HG03103 (cell line): ENCODE results near the gene KLK6.
"Not testable (repeated sequence)": the region's sequence is repeated elsewhere in the genome, so short reads cannot be mapped to it uniquely, and the experiment has no call there.

Source experiments
- ATAC-seq: cut with Tn5 transposase; IDR thresholded peaks from one replicate; pipeline ENCODE4 v1.9.1; 2021; ENCODE audit warnings: low read depth; ENCODE audit not compliant: unreplicated experiment

Gene KLK6

DNA sequence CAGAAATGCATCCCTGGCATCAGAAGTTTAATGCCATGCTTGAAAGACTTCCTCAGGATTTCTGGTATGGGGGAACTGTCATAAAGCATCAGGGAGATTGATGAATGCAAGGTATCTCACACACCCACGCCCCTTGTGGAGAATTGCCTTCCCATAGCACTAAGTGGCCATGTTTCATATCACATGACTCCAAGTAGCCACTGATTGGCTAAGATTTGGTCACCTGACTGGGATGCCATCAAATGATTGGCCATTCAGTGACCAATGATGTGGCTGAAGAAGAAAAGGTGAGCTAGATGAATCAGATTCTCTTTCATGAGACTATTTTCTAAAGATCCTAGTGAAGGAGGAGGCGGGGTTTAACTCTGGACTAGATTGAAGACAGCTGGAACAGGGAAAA lies 24.7 kb upstream of the KLK6 start:
- no peak for ATAC-seq

DNA sequence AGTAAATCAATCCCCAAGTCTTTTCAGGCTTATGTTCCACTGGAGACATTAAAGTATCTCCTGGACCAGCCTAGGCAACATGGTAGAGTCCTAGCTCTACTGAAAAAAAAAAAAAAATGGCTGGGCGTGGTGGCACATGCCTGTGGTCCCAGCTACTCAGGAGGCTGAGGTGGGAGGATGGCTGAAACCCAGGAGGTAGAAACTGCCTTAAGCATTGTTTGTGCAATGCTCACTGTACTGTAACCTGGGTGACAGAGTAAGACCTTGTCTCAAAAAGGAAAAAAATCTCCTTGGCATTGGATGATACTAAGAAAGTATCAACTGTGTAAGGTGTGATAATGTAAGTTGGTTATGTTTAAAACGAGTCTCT lies 23.3 kb upstream of the KLK6 start:
- no peak for ATAC-seq

DNA sequence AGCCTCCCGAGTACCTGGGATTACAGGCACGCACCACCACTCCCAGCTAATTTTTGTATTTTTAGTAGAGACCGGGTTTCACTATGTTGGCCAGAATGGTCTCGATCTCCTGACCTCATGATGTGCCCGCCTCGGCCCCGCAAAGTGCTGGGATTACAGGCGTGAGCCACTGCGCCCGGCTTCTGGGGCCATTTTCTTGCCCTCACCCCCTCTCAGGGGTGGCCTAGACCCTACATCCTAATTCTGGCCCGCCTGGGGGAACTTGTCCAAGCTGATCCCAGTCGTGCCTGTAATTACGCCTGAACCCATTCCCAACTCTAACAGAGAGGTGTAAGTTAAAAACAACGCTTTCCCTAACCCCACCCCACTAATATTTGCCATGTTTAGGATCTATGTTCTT lies 15.0 kb upstream of the KLK6 start:
- ATAC-seq = not testable (repeated sequence)

DNA sequence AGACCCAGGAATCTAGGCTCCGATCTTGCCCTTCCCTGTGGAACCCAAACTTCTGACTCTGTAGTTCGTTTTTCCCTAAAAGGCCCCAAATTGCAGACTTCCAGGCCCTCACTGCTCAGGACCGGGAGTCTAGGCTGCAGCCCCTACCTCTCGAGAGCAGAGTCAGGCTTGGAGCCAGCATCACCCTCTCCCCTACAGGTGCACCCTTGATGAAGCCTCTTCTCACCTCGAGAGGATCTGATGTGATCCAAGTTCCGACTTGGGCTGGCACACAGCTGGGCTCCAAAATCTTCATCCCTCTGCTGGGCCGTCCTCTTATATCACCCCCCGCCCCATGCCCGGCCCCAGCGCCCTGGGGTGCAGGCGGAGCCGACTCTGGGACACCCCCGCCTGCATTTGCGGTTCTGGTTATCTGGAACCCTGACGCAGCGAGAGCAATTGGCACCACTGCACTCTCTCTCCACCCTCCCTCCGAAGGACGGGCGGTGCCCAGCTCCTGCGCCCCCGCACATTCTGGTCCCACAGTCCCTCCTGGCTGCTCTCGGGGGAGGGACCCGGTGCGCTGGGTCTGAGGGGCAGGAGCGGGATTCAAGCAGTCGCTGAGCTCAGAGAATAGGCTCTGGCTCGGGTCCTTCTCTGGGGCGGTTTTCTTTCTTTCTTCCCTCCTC lies 14.4 kb upstream of the KLK6 start, which contains the start of gene KLK7:
KLK7 (minus strand) TSS at position 293 of the 668 bp plus-strand sequence. CDS start 1,518 bp downstream, outside the sequence.
- ATAC-seq = no peak

DNA sequence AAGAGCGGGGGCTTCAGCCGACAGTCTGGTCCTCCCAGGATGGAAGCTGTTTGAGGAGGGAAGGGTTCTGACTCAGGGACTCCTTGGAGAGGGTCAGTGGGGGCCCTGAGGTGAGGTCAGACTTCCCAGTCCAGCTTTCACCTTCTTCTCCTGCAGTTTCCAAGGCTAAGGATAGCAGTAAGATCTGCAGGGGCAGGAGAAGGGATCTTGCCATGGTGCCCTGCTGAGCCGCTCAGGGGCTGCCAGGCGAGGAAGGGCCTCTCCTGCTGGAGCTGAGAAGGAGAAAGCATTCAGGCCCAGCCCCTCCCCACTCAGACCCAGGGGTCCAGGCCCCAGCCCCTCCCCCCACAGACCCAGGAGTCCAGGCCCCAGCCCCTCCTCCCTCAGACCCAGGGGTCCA lies 12.8 kb upstream of the KLK6 start:
- no peak for ATAC-seq

DNA sequence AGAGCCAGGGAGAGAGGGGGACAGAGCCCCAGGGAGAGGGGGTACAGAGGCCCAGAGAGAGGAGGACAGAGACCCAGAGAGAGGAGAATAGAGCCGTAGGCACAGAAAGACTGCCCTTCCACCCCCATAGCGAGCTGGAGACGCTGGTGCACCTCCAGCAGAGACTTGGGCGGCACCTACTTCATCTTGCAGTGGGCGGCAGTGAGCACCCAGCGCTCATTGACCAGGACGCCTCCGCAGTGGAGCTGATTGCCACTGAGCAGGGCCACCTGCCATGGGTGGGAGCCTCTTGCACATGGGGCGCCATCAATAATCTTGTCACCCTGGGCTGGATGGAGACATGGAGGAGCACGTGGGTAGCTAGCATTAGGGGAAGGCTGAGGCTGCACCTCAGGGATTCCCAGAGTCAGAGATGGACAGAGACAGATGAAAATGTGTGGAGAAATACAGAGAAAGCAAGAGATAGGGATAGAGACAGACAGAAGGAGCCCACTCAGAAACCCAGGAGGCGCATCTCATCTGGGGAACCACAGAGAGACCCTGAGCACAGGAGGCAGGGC lies 12.3 kb upstream of the KLK6 start:
- ATAC-seq = no peak

DNA sequence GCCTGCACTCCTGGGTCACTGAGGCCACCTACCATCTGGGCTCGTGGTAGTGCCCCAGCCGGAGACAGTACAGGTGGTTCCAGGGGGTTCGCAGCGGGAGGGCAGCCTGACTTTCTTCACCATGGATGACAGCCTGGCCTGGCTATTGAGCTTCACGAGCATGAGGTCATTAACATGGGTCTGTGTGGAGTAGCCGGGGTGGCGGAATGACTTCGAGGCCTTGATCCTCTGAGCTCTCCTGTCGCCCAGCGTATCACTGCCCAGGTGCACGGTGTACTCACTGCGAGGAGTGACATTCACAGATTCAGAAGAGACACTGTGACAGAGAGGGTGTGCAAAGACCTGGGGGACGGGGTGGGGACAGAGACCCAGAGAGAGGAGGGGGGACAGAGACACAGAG lies 10.8 kb upstream of the KLK6 start:
- no peak for ATAC-seq

DNA sequence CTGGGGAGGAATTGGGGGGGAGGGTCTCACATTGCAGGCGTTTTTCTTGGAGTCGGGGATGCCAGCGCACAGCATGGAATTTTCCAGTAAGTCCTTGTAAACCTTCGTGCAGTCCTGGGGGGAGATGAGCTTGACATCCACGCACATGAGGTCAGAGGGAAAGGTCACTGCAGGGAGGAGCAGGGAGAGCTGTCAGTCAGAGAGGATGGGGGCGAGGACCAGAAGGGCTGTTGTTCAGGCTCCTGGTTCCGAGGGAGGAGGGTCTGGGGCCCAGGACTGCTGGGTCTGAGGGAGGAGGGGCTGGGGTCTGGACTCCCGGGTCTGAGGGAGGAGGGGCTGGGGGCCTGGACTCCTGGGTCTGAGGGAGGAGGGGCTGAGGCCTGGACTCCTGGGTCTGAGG lies 10.4 kb upstream of the KLK6 start:
- no peak for ATAC-seq

DNA sequence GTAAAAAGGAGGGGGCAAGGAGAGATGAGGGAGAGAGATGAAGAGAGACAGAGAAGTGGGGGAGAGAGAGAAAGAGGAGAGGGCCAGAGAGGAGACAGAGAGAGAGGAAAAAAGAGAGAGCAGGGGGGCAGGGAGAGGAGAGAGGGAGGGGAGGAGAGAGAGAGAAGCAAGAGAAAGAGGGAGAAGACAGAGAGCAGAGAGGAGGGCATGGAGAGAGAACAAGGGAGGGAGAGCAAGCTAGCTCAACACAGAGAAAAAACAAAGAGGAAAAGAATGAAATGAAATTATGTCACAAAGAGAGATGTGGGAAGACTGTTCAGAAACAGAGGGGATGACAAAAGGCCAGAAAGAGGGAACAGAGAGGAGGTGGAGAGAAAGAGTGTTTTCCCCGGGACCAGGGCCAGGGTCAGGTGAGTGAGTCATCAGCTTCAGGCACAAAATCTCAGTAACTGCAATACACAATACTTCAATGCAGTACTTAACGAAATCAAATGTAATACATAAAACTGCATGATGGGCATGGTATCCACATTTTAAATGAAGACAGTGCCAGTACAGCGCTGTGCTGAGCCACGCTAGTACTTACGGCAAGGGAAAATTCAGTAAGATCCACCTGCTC lies 9.5 kb upstream of the KLK6 start:
- no peak for ATAC-seq

DNA sequence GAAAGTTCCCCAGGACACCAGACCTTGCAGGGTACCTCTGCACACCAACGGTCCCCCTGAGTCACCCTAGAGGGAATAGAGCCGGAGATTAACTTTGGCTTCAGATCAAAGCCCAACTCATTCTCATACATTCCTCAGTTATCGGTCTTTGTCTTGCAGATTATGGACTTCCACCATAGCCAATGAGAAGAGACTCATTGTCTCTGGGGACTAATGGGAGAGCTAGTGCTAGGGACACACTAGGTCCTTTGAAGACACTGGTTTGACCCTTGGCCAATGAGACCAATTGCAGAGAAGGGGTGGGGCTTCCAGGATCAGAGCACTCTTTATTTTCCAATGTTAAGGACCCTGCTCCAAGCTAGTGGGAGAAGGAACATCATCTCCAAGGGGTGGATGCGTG lies 8.2 kb upstream of the KLK6 start:
- ATAC-seq = no peak

DNA sequence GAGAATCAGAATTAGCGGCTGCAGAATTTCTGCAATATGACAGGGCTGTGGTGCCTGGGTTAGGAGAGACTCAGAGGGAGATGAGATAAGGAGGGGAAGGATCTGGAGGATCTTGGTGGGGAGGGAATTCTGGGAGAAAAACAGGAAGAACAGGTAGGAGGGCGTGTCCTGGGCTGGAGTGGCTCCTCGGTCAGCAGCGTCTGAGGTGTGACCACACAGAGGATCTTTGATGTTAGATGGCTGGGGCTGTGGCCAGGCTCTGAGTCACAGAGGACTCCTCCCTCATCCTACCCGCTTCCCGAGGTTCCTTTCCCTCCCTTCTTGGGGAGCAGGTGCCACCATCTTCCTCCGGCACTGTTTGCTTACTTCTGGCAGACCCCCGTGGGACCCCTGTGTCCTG lies 6.4 kb upstream of the KLK6 start:
- ATAC-seq = no peak

DNA sequence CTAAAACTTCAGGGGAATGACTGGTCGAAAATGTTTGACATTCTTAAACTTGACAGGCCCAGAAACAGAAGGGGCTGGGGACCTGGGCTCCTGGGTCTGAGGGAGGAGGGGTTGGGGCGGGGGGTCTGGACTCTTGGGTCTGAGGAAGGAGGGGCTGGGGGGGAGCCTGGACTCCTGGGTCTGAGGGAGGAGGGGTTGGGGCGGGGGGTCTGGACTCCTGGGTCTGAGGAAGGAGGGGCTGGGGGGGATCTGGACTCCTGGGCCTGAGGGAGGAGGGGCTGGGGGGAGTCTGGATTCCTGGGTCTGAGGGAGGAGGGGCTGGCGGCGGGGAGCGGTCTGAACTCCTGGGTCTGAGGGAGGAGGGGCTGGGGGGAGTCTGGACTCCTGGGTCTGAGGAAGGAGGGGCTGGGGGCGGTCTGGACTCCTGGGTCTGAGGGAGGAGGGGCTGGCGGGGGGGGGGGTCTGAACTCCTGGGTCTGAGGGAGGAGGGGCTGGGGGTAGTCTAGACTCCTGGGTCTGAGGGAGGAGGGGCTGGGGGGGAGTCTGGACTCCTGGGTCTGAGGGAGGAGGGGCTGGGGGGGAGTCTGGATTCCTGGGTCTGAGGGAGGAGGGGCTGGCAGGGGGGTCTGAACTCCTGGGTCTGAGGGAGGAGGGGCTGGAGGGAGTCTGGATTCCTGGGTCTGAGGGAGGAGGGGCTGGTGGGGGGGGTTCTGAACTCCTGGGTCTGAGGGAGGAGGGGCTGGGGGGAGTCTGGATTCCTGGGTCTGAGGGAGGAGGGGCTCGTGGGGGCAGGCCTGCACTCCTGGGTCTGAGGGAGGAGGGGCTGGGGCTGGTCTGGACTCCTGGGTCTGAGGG lies 5.5 kb upstream of the KLK6 start:
- no peak for ATAC-seq

DNA sequence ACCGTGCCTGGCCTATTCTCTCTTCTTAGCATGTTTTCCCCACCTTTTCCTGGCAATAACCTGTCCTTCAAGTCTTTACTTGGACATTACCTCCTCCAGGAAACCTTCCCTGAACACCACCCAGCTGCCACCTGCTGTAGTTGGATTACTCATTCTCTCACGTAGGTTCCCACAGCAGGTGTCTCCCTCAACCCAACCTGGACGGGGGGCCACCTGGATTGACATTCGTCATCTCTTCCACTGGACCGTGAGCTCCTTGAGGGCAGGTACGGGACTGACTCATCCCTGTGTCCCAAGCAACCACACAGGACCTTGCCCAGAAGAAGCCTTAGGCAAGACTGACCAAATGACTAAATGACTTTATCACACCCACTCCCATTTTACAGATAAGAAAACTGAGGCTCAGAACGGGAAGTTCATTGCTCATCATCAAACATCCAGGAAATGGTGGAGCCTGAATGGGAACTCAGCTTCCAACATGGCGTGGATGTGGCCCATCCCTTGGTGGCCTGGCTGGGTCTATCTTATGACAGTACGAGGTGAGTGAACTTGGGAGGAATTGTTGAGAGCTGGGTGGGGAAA lies 3.5 kb upstream of the KLK6 start:
- ATAC-seq = no peak

DNA sequence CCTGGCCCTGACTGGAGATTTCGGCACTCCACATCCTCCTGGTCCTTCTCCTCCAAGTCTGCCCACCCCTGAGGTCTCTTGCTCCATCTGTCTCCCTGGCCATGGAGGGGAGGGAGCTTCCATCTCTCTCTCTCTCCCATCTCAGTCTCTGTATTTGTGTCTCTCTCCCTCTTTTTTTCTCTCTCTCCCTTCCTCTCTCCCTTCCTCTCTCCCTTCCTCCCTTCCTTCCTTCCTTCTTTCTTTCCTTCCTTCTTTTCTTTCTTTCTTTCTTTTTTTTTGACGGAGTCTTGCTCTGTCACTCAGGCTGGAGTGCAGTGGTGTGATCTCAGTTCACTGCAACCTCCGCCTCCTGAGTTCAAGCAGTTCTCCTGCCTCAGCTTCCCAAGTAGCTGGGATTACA lies 419 bp upstream of the KLK6 start:
- not testable (repeated sequence) for ATAC-seq

DNA sequence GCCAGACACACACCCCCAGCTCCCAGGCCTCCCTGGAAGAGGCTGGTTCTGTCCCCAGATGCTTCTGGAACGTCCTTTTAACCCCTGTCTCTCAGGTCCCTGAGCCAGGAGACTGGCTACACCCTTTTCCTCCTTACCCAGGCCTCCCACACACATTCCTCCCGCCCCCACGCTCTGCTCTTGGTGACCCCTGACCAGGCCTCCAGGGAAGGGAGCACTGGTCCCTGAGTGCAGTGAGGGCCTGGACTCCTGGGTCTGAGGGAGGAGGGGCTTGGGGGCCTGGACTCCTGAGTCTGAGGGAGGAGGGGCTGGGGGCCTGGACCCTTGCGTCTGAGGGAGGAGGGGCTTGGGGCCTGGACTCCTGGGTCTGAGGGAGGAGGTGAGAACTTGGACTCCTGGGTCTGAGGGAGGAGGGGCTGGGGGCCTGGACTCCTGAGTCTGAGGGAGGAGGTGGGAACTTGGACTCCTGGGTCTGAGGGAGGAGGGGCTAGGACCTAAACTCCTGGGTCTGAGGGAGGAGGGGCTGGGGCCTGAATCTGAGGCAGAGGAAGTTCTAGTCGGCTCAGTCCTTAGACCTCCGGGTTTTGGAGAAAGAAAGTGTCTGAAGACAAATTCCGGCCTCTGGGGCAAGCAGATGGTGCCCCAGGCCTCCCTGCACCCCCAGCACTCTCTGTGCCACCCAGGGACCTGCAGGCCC lies 527 bp downstream of the KLK6 start:
- no peak for ATAC-seq

DNA sequence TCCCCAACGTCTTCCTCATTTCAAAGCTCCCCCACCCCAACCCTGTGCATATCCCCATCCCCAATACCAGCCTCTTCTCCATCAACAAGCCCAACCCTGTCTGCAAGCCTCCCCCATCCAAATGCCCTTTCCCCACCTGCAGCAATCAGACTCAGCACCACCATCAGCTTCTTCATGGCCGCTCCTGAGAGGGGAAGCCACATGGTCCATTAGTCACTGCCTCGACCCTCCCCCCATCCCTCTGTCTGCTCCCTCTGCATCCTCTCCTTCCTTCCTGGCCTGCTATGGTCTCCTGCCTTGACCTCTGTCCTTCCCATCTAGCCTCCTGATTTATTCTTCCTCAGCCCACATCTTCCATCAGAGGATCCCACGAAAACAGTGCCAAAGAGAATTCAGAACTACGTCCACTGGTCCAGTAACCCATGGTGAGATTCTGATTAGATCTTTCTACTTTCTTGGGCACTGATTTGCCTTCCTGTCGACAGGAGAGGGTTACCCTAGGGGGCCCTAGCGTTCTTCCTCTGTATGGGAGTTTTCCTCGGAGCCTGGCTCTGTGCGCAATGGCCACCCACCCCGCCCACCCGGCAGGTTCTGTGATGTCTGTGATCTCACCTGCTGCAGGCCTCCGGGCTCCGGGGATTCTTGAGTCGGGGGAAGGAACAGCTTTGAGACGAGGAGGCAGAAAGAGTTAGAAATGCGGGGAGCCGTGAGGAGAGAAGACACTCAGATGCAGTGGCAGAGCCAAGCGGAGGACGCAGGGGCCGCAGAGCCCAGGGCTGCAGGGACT lies 1.3 kb downstream of the KLK6 start:
- ATAC-seq = no peak

DNA sequence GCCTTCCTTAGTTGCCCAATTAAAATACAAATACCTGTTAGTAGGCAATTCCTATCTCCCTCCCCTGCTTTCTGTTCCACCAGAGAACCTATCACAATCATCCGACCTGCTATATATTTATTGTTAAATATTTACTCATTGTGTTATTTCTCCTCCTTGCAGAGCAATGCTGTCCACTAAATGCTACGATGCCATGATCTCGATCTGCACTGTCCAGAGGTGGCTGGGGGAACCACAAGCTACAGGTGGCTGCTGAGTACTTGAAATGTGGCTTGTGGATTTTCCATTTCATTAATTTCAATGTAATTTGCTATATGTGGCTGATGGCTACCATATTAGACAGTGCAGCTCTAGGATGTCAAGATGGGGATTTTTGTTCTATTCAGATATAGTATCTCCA lies 5.1 kb downstream of the KLK6 start:
- no peak for ATAC-seq

DNA sequence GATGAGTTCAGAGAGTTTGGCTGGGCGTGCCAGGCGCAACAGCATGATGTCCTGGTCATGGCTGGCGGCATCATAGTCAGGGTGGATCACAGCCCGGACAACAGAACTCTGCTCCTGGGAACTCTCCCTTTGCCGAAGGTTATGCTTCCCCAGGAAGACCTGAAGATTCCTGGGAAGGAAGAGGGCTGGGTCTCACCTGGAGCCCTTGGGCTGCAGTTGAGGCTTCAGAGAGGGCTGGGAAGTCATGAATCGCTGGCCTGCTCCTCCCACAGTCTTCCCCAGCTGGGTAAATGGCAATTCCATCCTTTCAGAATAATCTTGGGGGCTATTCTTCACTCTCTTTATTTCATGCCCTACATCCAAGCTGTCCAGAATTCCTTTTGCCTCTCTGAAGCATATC lies 6.0 kb downstream of the KLK6 start:
- ATAC-seq = no peak

DNA sequence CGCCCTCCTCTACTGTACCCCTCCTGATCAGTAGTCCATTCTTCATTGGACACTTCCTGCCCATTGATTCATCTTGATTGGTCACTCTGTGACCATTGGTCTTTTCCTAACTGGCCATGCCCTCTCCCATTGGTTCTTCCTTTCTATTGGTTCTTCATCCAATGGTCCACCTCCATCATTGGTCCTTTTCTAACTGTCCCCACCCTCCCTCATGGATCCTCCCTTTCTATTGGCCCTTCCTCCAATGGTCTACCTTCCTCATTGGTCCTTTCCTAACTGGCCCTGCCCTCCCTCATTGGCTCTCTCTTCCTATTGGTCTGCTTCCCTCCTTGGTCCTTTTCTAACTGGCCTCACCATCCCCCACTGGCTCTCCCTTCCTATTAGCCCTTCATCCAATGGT lies 7.1 kb downstream of the KLK6 start:
- ATAC-seq = no peak
